GM12892 (cell line): ENCODE data around the gene DOK7.

Experiments
- POLR2A ChIP-seq: IDR thresholded peaks from 2 replicates; pipeline ENCODE4 v1.6.1; 2011; ENCODE audit warnings: low read depth, low read length, control low read depth
- POLR2AphosphoS5 ChIP-seq: IDR thresholded peaks from 2 replicates; pipeline ENCODE4 v1.6.1; 2011; ENCODE audit warnings: low read depth, low read length, control low read depth
- TAF1 ChIP-seq: IDR thresholded peaks from 2 replicates; pipeline ENCODE4 v1.6.1; 2011; ENCODE audit warnings: low read depth, mild to moderate bottlenecking, control low read depth, low read length, borderline replicate concordance

DNA sequence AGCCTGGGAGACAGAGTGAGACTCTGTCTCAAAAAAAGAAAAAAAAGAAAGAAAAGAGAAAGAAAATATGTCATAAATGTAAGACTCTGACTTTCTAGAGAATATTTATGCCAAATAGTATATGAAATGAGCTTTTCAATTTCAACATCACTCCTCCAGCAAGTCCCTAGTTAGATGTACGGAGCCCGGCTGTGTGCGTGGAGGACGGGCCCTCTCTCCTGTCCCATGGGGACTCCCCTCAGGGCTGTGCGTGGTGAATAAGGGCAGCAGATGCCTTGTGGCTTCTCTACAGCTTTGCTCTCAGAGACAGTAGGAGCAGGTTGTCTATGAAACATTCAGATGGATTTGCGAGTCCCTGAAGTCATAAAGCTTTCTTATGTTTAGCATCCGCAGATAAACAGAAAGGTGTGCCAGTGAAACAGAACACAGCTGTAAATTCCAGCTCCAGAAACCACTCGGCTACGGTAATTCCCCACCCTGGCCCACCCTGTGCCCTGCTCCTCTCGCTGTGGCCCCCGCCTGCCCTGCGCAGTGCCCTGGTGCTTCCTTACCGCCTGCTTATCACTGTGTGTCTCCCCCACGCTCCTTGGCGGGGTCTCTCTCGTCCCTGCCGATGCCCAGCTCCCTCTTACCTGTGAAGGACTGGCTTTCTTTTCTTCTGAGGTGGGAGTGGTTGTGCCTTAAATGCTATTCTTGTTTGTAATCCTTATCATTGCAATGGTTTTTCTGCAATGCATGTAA lies 35.2 kb upstream of the DOK7 start:
- TF ChIP-seq POLR2A (no peak), POLR2AphosphoS5 (no peak), TAF1 (no peak)
